BLaER1 (cell line): Measurements from ENCODE around the gene CD68.

Source experiments
- H3K27ac ChIP-seq: shearing (Covaris generic); formaldehyde crosslinking; 2 replicates; pipeline ENCODE4 v1.8.1; 2022
- H3K27me3 ChIP-seq: shearing (Covaris generic); formaldehyde crosslinking; 2 replicates; pipeline ENCODE4 v1.8.1; 2022
- H3K36me3 ChIP-seq: shearing (Covaris generic); formaldehyde crosslinking; 2 replicates; pipeline ENCODE4 v1.8.1; 2022
- H3K4me1 ChIP-seq: shearing (Covaris generic); formaldehyde crosslinking; 2 replicates; pipeline ENCODE4 v1.8.1; 2022
- H3K4me2 ChIP-seq: shearing (Covaris generic); formaldehyde crosslinking; 2 replicates; pipeline ENCODE4 v1.8.1; 2022
- H3K4me3 ChIP-seq: shearing (Covaris generic); formaldehyde crosslinking; 2 replicates; pipeline ENCODE4 v1.8.1; 2022
- H3K9ac ChIP-seq: shearing (Covaris generic); formaldehyde crosslinking; 2 replicates; pipeline ENCODE4 v1.8.1; 2022
- H3K9me3 ChIP-seq: shearing (Covaris generic); formaldehyde crosslinking; 2 replicates; pipeline ENCODE4 v1.8.1; 2022
- H4K20me1 ChIP-seq: shearing (Covaris generic); formaldehyde crosslinking; 2 replicates; pipeline ENCODE4 v1.8.1; 2022
- Cebpa-rat ChIP-seq: shearing (Covaris generic); IDR thresholded peaks from 2 replicates; pipeline ENCODE4 v1.8.1; 2022

The CD68 gene

DNA sequence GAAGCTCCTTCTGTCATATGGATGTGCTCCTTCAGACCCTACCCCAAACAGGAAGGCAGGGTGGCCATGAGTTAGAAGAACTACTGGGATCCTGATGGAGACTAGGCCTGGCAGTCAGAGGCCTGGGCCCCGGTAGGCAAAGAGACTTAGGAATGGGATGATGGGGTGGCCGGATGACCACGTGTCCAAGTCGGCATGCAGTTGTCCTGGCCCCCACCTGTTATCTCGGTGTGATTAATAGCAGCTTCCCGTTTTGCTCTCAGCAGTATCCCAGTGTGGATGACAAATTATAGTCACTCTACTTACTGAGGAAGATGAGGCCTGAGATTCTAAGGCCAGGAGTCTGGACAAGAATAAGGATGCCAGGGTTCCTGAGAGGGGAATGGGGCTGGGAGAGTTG lies 29.1 kb upstream of the CD68 start:
- Histone ChIP-seq H3K27me3 (no peaks in the 10 kb centered on the region), H3K36me3 (no peaks in the 10 kb centered on the region), H3K27ac (no peak overlapping the region), H3K9me3 (no peaks in the 10 kb centered on the region), H3K4me1 (peaks cover 72% of the 10 kb centered on the region), H3K9ac (no peak overlapping the region), H3K4me2 (peak overlapping the region; percentile 96), H3K4me3 (no peak overlapping the region), H4K20me1 (no peaks in the 10 kb centered on the region)
- TF ChIP-seq Cebpa-rat: no peak

DNA sequence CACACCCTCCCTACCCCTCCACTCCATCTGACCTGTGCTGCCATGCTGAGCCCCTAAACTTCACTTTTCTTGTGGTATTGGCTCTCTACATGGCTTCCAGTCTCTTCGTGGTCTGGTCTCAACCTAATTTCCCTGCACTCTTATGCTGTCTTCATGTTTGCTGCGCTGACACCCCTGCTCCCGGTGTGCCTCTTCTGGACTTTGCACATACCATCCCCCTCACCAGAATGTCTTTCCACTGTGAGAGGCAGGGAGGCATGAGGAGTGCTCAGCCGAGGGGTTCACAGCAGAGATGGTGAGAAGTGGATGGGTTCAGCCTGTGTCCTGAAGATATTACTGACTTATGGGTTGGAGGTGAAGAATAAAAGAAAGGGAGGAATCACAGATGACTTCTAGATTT lies 28.0 kb upstream of the CD68 start:
- Histone ChIP-seq H3K9ac (no peak overlapping the region), H3K36me3 (no peaks in the 10 kb centered on the region), H3K27me3 (no peaks in the 10 kb centered on the region), H3K27ac (no peak overlapping the region), H3K4me2 (peak overlapping the region; percentile 77), H4K20me1 (no peaks in the 10 kb centered on the region), H3K4me1 (peaks cover 72% of the 10 kb centered on the region), H3K4me3 (no peak overlapping the region), H3K9me3 (no peaks in the 10 kb centered on the region)
- no peak for TF ChIP-seq Cebpa-rat

DNA sequence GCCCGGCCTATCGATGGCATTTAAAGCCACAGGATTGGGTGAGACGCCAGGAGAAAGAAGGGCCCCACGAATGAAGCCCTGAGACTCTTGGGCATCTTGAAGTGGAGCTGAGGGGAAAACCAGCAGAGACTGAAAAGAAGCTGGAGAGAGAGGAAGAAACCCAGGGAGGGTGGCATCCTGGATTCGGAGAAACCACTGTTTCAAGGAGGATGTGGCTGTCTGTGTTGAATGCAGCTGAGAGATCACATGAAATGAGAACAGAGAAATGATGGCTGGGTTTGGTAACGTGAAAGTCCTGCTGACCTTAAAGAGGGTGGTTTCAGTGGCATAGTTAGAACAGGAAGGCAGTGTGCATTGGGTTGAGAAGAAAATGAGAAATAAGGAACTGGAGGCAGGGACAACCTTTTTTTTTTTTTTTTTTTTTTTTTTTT lies 26.8 kb upstream of the CD68 start:
- Histone ChIP-seq H3K4me3 (no peak overlapping the region), H3K4me1 (peaks cover 72% of the 10 kb centered on the region), H3K9ac (no peak overlapping the region), H3K27ac (peak overlapping the region; percentile 76), H3K27me3 (no peaks in the 10 kb centered on the region), H3K9me3 (no peaks in the 10 kb centered on the region), H3K36me3 (no peaks in the 10 kb centered on the region), H4K20me1 (no peaks in the 10 kb centered on the region), H3K4me2 (peak overlapping the region; percentile 77)
- no peak for TF ChIP-seq Cebpa-rat

DNA sequence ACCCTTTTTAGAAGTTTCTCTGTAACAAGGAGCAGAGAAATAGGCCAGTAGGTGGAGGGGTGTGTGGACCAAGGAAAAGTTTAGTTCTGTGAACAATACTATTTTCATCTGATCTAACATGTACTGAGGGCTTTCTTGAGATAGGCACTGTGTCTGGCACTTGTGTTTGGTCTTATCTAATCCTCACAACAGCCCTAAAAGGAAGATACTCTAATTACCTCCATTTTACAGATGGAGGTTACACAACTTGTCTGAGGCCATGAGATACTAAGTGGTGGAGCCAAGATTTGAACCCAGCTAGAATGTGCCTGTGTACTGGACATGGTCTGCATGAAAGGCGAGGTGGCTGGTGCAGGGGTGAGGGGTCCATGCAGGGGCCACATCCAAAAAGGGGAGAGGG lies 26.1 kb upstream of the CD68 start:
- Histone ChIP-seq H3K27ac (peak overlapping the region; percentile 76), H3K4me2 (peak overlapping the region; percentile 77), H3K4me1 (peaks cover 72% of the 10 kb centered on the region), H4K20me1 (no peaks in the 10 kb centered on the region), H3K36me3 (no peaks in the 10 kb centered on the region), H3K27me3 (no peaks in the 10 kb centered on the region), H3K9me3 (no peaks in the 10 kb centered on the region), H3K9ac (peak overlapping the region; percentile 12; the same call in 1 of the 2 replicates), H3K4me3 (0 out of 2 replicates have a peak overlapping the region, but pooled peaks have one; percentile 6)
- TF ChIP-seq Cebpa-rat: no peak

DNA sequence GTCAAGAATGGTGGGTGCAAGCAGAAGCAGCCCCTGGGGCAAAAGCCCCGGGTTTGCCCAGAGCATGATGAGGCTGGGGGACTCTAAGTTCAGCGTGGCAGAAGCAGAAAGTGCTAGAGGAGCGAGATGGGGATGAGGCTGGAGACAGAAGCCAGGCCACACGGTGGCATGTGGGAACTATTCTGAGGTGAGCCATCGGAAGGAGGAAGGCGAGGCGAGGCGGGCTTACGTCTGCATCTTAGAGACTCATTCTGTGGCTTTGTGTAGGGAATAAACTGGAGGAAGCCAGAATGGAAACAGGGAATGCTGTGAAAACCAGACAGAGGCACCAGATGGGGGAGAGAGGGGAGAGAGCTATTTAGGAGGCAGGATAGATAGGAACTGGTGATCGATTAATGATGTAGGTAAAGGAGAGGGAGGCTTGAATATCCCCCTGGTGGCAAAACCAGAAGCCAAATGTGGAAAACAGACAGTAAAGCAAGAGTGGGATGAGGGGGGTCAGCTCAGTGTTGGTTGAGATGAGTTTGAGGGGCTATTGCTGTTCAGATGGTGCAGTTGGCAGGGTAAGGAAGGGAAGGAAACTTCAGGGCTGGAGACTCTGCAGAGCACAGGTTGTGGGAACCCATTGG lies 24.0 kb upstream of the CD68 start:
- H3K4me1 ChIP-seq: peaks cover 73% of the 10 kb centered on the region
- H3K4me3 ChIP-seq: no peak overlapping the region
- no peak overlapping the region for H3K4me2 ChIP-seq
- H4K20me1 ChIP-seq: no peaks in the 10 kb centered on the region
- H3K36me3 ChIP-seq: no peaks in the 10 kb centered on the region
- TF ChIP-seq Cebpa-rat: no peak
- H3K27ac ChIP-seq: no peak overlapping the region
- no peak overlapping the region for H3K9ac ChIP-seq
- no peaks in the 10 kb centered on the region for H3K27me3 ChIP-seq
- no peaks in the 10 kb centered on the region for H3K9me3 ChIP-seq

DNA sequence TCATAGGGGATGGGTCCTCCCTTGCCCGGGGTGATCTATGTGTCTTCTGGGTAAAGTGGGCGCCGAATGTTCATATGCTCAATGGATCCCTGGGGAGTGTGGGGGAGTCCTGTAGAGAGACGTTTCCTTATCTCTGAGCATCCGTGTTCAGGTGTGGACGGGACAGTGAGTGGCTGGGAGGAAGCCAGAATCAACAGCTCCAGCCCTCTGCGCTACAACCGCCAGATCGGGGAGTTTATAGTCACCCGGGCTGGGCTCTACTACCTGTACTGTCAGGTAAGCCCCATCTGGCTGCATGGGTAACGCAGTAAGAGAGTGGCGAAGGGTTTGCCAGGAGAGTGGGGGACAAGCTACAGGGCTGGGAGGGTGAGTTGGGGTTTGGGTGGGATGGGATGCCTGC lies 22.8 kb upstream of the CD68 start:
- H3K4me1 ChIP-seq: peaks cover 66% of the 10 kb centered on the region
- TF ChIP-seq Cebpa-rat: no peak
- H3K27ac ChIP-seq: no peak overlapping the region
- H3K36me3 ChIP-seq: no peaks in the 10 kb centered on the region
- H3K9me3 ChIP-seq: no peaks in the 10 kb centered on the region
- H3K4me2 ChIP-seq: no peak overlapping the region
- H4K20me1 ChIP-seq: no peaks in the 10 kb centered on the region
- H3K4me3 ChIP-seq: no peak overlapping the region
- no peak overlapping the region for H3K9ac ChIP-seq
- no peaks in the 10 kb centered on the region for H3K27me3 ChIP-seq

DNA sequence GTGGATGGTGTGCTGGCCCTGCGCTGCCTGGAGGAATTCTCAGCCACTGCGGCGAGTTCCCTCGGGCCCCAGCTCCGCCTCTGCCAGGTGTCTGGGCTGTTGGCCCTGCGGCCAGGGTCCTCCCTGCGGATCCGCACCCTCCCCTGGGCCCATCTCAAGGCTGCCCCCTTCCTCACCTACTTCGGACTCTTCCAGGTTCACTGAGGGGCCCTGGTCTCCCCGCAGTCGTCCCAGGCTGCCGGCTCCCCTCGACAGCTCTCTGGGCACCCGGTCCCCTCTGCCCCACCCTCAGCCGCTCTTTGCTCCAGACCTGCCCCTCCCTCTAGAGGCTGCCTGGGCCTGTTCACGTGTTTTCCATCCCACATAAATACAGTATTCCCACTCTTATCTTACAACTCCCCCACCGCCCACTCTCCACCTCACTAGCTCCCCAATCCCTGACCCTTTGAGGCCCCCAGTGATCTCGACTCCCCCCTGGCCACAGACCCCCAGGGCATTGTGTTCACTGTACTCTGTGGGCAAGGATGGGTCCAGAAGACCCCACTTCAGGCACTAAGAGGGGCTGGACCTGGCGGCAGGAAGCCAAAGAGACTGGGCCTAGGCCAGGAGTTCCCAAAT lies 22.2 kb upstream of the CD68 start:
- peak overlapping the region; percentile 96; the same call in 1 of the 2 replicates for H3K9ac ChIP-seq
- H3K36me3 ChIP-seq: no peaks in the 10 kb centered on the region
- peak overlapping the region; percentile 94 for H3K27ac ChIP-seq
- H3K4me1 ChIP-seq: peaks cover 60% of the 10 kb centered on the region
- H3K27me3 ChIP-seq: no peaks in the 10 kb centered on the region
- H3K9me3 ChIP-seq: no peaks in the 10 kb centered on the region
- peaks cover under 1% of the 10 kb centered on the region; the same call in 1 of the 2 replicates for H4K20me1 ChIP-seq
- H3K4me2 ChIP-seq: peak overlapping the region; percentile 100
- TF ChIP-seq Cebpa-rat: no peak
- H3K4me3 ChIP-seq: no peak overlapping the region

DNA sequence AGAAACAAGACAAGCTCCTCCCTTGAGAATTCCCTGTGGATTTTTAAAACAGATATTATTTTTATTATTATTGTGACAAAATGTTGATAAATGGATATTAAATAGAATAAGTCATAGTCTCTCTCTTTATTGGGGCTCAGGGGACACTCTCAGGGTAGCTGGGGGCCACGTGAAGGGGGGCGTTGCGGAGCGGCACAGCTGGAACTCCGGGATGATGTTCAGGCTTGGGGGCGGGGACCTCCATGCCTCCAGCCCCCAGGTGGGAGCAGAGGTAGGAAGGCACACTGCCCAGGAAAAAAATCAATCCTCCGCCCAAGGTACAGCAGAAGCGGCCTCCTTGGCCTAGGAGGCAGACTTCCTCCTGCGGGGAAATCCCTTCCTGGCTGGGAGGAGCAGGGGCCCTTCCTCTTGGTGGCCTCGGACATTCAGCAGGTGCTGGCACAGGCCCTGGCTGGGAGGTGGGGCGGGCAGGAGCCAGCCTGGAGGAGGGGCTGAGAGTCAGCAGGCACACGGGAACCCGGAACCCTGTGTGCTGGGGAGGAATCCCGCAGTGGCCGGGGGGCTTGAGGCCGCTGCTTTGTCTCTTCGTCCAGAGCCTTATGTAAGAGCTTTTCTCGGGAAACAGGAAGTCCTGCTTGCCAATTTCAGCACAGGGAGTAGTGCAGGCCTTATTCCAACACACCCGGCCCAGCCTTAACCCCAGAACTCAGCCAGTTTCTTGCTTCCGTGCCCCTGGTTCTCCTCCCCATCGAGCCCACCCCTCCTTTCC lies 21.5 kb upstream of the CD68 start:
- no peaks in the 10 kb centered on the region for H3K27me3 ChIP-seq
- H3K4me1 ChIP-seq: peaks cover 60% of the 10 kb centered on the region
- peak overlapping the region; percentile 94 for H3K27ac ChIP-seq
- peaks cover 8% of the 10 kb centered on the region; the same call in 1 of the 2 replicates for H4K20me1 ChIP-seq
- 0 out of 2 replicates have a peak, but pooled peaks cover under 1% of the 10 kb centered on the region for H3K36me3 ChIP-seq
- no peaks in the 10 kb centered on the region for H3K9me3 ChIP-seq
- peak overlapping the region; percentile 96 for H3K9ac ChIP-seq
- peak overlapping the region; percentile 94 for H3K4me3 ChIP-seq
- no peak for TF ChIP-seq Cebpa-rat
- peak overlapping the region; percentile 100 for H3K4me2 ChIP-seq

DNA sequence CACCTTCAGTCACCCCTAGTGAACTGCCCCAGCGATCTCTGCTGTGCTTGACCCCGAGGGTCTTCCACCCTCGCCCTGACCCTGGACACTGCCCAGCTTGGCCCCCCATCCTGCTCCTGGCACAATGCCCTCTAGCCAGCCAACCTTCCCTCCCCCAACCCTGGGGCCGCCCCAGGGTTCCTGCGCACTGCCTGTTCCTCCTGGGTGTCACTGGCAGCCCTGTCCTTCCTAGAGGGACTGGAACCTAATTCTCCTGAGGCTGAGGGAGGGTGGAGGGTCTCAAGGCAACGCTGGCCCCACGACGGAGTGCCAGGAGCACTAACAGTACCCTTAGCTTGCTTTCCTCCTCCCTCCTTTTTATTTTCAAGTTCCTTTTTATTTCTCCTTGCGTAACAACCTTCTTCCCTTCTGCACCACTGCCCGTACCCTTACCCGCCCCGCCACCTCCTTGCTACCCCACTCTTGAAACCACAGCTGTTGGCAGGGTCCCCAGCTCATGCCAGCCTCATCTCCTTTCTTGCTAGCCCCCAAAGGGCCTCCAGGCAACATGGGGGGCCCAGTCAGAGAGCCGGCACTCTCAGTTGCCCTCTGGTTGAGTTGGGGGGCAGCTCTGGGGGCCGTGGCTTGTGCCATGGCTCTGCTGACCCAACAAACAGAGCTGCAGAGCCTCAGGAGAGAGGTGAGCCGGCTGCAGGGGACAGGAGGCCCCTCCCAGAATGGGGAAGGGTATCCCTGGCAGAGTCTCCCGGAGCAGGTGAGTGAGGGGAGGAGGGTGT lies 20.7 kb upstream of the CD68 start, which contains the start of gene TNFSF13:
TSS of gene TNFSF13 (plus strand) at position 207 of the 776 bp plus-strand sequence. CDS start at position 497, 290 bp downstream.
- no peaks in the 10 kb centered on the region for H3K9me3 ChIP-seq
- H3K4me2 ChIP-seq: peak within 1 kb of the TSS; percentile 100
- H3K27ac ChIP-seq: peak within 1 kb of the TSS; percentile 94
- H3K4me3 ChIP-seq: peak within 1 kb of the TSS; percentile 94
- H3K9ac ChIP-seq: peak within 1 kb of the TSS; percentile 96
- no peaks in the 10 kb centered on the region for H3K27me3 ChIP-seq
- peak; percentile 74; the same call in 1 of the 2 replicates for TF ChIP-seq Cebpa-rat
- H3K36me3 ChIP-seq: peaks cover 7% of the 10 kb centered on the region
- peaks cover 59% of the 10 kb centered on the region for H3K4me1 ChIP-seq
- H4K20me1 ChIP-seq: peaks cover 10% of the 10 kb centered on the region
